Activated naive CD4-positive, alpha-beta T cell (primary cell): Measurements from ENCODE around the gene NGEF.
"Not testable (repeated sequence)": the region's sequence is repeated elsewhere in the genome, so short reads cannot be mapped to it uniquely, and the experiment has no call there.

Source experiments
- DNase-seq, 4 experiments: peaks; one replicate each; lab custom pipeline; 2025; lab: John Stamatoyannopoulos, UW

The NGEF gene

GRCh38 chr2:233021771-233022170, 8.7 kb upstream of the NGEF start:
- no peak for DNase-seq

- DNase-seq, result no peak
These were observed 7.4 kb upstream of the NGEF start for GRCh38 chr2:233020454-233020853.

DNA sequence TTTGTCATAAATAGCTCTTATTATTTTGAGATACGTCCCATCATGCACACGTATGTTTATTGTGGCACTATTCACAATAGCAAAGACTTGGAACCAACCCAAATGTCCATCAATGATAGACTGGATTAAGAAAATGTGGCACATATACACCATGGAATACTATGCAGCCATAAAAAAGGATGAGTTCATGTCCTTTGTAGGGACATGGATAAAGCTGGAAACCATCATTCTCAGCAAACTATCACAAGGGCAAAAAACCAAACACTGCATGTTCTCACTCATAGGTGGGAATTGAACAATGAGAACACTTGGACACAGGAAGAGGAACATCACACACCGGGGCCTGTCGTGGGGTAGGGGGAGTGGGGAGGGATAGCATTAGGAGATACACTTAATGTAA, 6.6 kb upstream of the NGEF start:
- DNase-seq, result not testable (repeated sequence)

DNA sequence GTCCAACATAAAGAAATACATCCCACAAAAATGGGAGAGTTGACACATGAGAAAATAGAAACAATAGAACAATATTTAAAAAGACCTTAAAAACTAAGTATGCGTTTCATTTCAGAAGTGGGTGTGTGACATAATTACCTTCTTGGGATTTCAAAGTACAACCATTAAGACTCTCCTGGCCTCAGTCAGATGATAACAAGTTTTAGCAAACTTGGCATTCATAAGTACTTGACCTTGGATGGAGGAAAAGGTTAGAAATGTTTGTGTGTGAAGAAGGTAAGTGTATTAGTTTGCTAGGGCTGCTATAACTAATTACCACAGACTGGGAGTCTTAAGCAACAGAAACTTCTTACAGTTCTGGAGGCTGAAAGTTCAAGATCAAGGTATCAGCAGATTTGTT, 4.9 kb upstream of the NGEF start:
- DNase-seq, result no peak

GRCh38 chr2:233015019-233015645, 2.1 kb upstream of the NGEF start:
- no peak for DNase-seq

DNA sequence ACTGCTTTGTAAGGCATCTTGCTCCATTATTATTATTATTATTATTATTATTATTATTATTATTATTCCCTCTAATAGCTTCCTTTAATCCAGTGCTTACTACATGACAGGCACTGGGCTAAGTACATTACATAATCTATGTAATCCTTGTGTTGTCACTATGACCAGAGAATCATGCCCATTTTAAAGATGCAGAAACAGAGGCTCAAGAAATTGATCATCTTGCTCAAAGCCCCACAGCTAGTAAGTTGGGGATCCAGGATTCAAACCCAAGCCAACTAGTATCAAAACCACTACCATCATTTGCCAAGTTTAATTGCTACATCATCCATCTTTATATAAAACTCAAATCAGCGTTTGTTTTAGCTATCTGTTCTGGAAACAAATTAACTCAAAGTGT, 594 bp upstream of the NGEF start:
- no peak for DNase-seq

GRCh38 chr2:233012301-233012971, 620 bp downstream of the NGEF start:
- DNase-seq, result no peak

- DNase-seq, result no peak
These were observed 1.3 kb downstream of the NGEF start for GRCh38 chr2:233011702-233012131.

DNA sequence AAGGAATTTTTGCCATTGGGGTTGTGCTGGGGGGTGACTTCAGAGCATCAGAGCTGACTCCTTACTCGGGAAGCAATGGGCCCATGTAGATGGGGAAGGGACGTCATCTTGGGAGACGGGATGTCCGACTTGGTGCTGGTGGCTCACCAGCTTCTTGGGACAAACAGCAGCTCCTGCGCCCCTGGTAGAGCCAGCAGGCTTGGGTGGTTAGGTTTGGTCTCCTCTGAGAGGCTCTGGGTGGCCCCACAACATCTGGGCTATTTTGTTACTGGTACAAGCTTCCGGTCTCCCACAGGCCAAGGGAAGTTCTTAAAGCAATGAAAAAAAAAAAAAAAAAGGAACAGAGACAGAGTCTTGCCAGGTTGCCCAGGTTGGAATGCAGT, 1.8 kb downstream of the NGEF start:
- no peak for DNase-seq

DNA sequence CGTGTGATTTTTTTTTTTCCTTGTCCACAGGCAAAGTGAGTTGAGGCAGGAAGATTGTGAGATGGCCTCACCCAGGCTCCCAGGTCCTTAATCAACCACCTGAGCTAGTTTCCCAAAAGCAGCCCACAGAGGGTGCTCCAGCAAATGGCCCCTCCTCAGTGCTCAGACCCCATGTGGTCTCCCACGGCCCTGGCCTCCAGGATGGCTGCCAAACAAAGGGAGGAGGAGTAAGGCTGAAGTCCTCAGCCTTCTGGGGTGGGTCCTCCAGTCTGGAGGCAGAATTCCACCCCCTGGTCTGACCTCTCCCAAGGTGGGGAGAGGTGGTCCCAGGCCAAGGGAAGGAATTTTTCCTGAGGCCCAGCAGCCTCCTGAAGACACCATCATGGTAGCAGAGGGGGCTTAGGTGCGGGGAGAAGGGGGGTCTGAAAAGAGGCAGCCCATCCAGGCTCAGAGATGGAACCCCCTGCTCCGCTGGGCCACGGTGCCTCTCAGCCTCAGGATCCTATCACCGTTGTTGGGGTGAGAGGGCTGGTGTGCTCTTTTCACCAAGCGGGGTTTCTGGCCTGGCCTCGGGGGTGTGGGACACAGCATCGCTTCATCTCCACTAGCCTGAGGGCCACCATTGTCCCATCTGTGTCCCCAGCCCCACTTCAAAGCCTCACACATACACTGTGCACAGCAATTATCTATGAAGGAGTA, 2.3 kb downstream of the NGEF start:
- no peak for DNase-seq

DNA sequence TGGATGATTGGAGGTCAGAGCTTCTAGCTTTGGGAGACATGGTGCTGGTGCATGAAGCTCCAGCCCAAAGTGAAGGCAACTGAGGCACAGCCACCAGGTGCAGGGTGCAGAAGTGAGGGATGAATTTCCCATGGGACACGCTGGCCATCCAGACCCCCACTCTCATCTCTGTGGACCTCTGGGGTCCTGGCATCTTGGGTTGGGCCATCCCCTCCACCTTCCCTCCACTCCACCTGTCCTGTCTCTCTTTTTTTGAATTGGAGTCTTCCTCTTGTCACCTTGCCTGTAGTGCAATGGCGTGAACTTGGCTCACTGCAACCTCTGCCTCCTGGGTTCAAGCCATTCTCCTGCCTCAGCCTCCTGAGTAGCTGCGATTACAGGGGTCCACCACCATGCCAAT, 3.4 kb downstream of the NGEF start:
- DNase-seq, result no peak

DNA sequence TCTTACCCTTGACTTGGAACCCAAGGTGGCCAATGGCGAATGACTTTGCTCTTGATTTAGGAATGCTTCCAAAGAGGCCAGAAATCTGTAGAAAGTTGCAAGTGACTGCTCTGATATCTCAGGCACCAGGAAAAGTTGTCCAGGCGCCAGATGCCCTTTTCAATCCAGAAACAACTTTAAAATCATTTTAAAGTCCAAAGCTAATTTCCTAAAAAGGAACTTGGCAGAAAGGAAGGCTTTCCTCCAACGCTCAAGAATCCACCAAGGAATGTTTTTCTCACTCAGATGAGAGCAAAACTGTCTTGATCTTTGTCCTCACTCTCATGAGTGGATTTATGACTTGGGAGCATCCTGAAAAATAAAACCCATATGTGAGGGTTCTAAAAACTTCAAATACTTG, 5.3 kb downstream of the NGEF start:
- DNase-seq, result no peak

GRCh38 chr2:233007270-233007669, 5.8 kb downstream of the NGEF start:
- DNase-seq, result no peak

- DNase-seq, result no peak
These were observed 6.4 kb downstream of the NGEF start for GRCh38 chr2:233006648-233007047.

- DNase-seq, result no peak
These were observed 8.0 kb downstream of the NGEF start for GRCh38 chr2:233005096-233005495.

GRCh38 chr2:233003658-233004555, 9.1 kb downstream of the NGEF start:
- DNase-seq, result no peak

- DNase-seq, result no peak
These were observed 10.0 kb downstream of the NGEF start for GRCh38 chr2:233002829-233003657.

- DNase-seq, result no peak
These were observed 11.9 kb downstream of the NGEF start for GRCh38 chr2:233000886-233001750.

DNA sequence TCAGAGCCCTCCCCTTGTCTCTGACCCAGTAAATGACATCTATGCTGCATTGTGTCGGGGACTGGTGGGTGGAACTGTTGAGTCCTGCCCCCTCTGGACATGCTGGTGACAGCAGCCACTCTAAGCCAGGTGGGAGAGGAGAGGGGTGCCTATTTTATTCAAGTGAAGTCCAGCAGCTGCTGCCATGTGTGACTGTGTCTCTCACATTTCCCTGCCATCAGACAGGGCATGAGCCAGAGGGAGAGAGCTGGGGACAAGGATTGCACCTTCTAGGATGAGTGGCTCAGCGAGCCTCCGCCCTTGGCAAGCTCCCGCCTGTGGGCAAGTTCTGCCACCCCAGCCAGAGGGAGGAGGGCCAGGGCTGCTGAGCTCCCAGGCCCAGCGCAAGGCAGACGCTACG, 13.7 kb downstream of the NGEF start:
- no peak for DNase-seq

GRCh38 chr2:232998666-232998985, 14.4 kb downstream of the NGEF start:
- no peak for DNase-seq
